Activated T-helper 17 cell treated with anti-CD3 and anti-CD28 coated beads, Interleukin-2, amount 50 U/mL, for 72 hours (primary cell): ENCODE data around the gene DTNB. TPM values are rescaled to one million over a fixed set of nuclear protein-coding genes. Genes with fewer than 3 reads are reported as not detected.

ENCODE experiments used
- ATAC-seq: fragments of 150-1000 bp; cut with Tn5 transposase; replicated peaks from 2 replicates; pipeline ENCODE4 v1.10.0; 2021; ENCODE audit warnings: mild to moderate bottlenecking, moderate library complexity
- H3K27ac Mint-ChIP-seq: one replicate; pipeline ENCODE4 v1.8.0; 2022; ENCODE audit warnings: mixed read lengths
- H3K27me3 Mint-ChIP-seq: one replicate; pipeline ENCODE4 v1.8.0; 2022; ENCODE audit warnings: mixed read lengths
- H3K36me3 Mint-ChIP-seq: one replicate; pipeline ENCODE4 v1.8.0; 2022; ENCODE audit warnings: low read depth, mild to moderate bottlenecking, mixed read lengths
- H3K4me1 Mint-ChIP-seq: one replicate; pipeline ENCODE4 v1.8.0; 2022; ENCODE audit warnings: mixed read lengths
- H3K4me3 Mint-ChIP-seq: one replicate; pipeline ENCODE4 v1.8.0; 2022; ENCODE audit warnings: mild to moderate bottlenecking, mixed read lengths
- H3K9me3 Mint-ChIP-seq: one replicate; pipeline ENCODE4 v1.8.0; 2022; ENCODE audit warnings: mixed read lengths
- total RNA-seq, 2 donors: library from RNA; stranded (reverse); gene quantifications; one replicate each; pipeline ENCODE4 v1.2.3, GENCODE V29; 2022

DTNB gene
- total RNA-seq, 2 donors from 2014 or later: 10.0 to 11.8 TPM

DNA sequence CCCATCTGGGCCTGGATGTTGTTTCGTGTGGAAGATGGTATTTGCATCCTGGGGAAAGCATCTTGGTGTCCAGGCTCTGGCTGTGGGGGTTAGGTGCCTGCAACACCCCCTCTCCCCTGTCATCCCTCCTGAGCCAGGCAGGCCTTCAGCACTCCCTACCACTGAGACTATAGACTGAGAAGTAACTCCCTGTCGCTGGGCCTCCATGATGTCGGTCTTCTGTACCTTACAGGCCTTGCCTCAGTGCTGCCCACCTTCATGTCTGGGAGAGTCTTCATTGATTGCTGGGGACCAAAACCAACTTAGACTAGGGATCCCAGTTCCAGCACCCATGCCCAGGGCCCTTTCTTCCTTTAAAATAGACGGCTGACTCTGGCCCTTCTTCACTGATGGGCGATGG lies 298.6 kb downstream of the DTNB start:
- Mint-ChIP-seq H3K27me3 (no peaks in the 10 kb centered on the region), H3K27ac (no peak overlapping the region), H3K9me3 (no peaks in the 10 kb centered on the region), H3K36me3 (no peaks in the 10 kb centered on the region), H3K4me1 (peaks cover 18% of the 10 kb centered on the region), H3K4me3 (no peak overlapping the region)
- ATAC-seq: no peak

DNA sequence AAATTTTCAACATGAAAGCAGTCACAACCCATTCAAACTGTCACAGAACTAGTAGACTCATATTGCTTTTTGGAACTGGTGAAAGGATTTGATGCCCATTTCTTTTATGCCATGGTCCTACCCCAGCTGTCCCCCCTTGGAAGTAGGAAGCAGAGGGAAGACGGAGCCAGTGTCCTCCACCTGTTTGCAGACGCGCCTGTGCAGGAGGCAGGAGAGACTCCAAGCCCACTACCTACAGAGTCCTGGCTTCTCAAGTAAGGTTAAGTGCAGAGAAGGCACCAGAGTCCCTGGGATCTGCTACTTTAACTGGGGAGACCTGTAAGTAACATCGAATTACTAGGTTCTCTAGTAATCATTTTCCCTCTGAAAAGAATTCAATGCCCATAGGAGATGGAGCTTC lies 299.0 kb downstream of the DTNB start:
- H3K27ac Mint-ChIP-seq: no peak overlapping the region
- H3K27me3 Mint-ChIP-seq: no peaks in the 10 kb centered on the region
- no peaks in the 10 kb centered on the region for H3K9me3 Mint-ChIP-seq
- no peaks in the 10 kb centered on the region for H3K36me3 Mint-ChIP-seq
- H3K4me1 Mint-ChIP-seq: peaks cover 14% of the 10 kb centered on the region
- ATAC-seq: no peak
- H3K4me3 Mint-ChIP-seq: no peak overlapping the region

DNA sequence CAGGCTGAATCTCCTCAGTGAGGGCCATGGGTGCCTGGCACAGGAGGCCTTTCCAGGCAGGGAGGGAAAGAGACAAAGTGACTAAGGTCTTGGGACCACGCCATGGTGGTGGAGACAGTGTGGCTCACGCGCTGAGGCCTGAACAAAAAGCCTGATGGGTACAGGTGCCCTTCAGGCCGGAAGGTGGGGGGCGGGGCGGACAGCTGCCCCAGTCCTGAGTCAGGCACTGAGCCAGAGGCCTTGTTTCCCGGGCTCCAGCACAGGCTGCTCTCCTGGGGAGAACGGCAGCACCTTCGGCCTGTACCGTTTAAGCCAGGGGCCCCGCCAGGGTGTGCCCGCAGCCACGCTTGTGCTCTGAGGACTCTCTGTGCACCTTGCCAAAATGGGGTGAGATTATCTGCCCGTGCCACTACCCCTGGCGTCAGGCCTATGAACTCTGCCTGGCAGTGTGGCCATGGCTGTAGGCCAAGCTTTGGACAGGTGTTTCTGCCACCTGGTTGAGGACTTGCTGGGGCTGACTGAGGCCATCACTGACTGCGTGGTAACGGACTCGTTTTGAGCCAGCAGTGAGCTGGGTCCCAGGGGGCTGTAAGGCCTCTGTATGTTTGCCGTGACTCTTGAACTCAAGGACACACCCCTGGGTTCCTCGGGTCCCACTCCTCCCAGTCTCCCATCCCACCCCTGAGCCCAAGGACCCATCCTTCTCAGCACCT lies 300.0 kb downstream of the DTNB start:
- Mint-ChIP-seq H3K9me3 (no peaks in the 10 kb centered on the region), H3K4me1 (peaks cover 9% of the 10 kb centered on the region), H3K27me3 (no peaks in the 10 kb centered on the region), H3K36me3 (no peaks in the 10 kb centered on the region), H3K4me3 (no peak overlapping the region), H3K27ac (no peak overlapping the region)
- ATAC-seq: no peak

DNA sequence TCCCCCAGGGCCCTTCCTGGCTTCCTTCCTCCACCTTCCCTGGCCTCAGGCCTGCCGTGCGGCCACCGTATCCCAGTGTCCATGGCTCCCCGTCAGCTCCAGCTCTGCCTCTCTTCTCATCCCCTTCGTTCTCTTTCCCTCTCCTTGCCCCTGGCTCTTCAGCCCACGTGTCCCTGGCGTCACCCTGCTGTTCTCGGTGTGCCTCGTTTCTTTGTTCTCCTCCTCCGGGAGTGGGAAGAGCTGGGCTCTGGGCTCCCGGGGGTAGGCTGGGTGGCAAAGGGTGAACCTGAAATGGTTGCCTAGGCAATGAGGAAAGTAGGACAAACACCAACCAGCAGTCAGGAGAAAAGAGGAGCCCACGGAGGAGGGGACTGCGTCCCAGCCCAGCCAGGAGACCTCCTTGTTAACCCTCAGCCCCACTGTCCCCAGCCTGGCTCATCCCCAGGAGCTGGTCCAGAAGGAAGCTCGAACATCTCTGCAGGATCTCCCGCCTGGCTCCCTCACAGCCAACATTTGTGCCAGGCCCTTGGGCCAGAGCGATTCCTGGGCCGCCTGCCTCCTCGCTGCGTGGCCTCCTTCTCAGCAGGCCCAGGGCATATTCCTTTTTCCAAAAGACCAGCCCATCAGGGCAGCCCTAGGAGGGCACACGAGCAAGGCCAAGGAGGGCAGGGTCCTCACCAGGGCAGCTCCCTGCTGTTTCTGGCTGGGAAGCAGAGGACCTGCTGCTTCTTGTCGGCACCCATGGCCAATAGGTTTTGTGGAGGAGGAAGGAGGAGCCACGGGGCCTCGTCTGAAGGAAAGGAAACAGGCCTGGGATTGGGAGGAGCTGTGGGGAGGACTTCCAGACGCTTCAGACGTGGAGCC lies 300.7 kb downstream of the DTNB start:
- Mint-ChIP-seq H3K27ac (no peak overlapping the region), H3K9me3 (no peaks in the 10 kb centered on the region), H3K4me1 (peaks cover 8% of the 10 kb centered on the region), H3K36me3 (no peaks in the 10 kb centered on the region), H3K4me3 (no peak overlapping the region), H3K27me3 (no peaks in the 10 kb centered on the region)
- no peak for ATAC-seq

DNA sequence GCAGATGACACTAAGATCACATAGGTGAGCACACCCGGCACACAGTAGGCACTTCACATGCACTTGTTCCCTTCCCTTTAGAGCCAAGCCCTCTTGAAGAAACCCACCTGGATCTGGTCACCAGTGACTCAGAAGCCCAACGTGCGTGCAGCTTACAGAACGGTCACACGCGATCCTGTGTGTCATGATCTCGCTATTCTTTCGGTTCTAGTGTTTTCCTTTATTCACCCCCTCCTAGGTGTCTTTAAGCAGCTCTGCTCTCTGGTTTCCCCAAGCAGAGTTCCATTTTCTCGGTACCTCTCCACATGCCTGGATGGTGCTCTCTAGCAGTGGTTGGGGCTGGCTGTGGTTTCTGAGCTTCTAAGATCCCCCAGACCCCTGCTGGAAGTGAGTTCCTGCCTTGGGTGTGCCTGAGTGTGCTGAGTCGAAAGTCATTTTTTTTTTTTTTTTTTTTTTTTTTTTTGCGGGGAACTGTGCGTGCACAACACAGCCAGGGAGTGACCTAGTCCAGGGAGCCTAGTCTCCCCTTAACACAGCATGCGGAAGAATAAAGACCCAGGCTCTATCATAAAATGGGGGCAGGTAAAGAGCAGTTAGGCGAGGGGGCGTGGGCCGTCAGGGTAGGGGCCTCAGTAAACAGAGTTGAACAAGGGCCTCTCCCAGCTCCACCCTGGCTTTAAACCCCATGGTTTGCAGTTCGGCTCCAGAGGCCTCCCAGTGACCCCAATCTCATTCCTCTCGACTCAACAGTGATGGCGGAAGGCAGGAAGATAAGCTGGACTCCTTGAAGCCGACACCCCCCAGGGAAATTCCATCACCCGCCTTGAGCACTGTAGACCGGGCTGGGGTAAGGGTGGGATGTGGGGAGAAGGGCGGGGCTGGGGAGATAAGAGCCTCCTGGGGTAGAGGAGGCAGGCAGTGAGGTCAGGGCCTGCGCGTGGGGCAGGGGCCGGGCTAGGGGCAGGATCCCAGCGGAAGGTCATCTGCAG lies 301.8 kb downstream of the DTNB start:
- H3K4me3 Mint-ChIP-seq: no peak overlapping the region
- no peaks in the 10 kb centered on the region for H3K36me3 Mint-ChIP-seq
- H3K4me1 Mint-ChIP-seq: no peaks in the 10 kb centered on the region
- no peaks in the 10 kb centered on the region for H3K27me3 Mint-ChIP-seq
- no peaks in the 10 kb centered on the region for H3K9me3 Mint-ChIP-seq
- ATAC-seq: no peak
- H3K27ac Mint-ChIP-seq: no peak overlapping the region

DNA sequence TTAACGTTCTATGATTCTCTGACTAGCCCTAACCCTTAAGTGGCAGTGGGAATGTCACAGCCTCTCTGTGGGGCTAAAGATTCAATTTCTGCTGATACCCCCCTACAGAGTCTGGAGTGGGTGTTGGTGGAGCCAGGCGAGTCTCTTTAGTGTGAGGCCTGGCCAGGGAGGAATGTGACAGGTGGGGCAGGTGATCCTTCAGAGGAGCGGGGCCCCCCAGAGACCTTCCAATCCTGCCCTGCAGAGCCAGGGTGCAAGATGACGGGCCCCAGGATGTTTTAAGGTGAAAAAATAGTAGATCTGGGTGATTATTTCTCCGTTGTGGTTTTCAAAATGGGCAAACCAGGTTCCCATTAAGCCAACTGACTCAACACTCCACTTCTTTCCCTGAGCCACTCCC lies 303.5 kb downstream of the DTNB start:
- H3K4me3 Mint-ChIP-seq: no peak overlapping the region
- ATAC-seq: no peak
- no peak overlapping the region for H3K27ac Mint-ChIP-seq
- H3K27me3 Mint-ChIP-seq: no peaks in the 10 kb centered on the region
- no peaks in the 10 kb centered on the region for H3K4me1 Mint-ChIP-seq
- no peaks in the 10 kb centered on the region for H3K36me3 Mint-ChIP-seq
- no peaks in the 10 kb centered on the region for H3K9me3 Mint-ChIP-seq

DNA sequence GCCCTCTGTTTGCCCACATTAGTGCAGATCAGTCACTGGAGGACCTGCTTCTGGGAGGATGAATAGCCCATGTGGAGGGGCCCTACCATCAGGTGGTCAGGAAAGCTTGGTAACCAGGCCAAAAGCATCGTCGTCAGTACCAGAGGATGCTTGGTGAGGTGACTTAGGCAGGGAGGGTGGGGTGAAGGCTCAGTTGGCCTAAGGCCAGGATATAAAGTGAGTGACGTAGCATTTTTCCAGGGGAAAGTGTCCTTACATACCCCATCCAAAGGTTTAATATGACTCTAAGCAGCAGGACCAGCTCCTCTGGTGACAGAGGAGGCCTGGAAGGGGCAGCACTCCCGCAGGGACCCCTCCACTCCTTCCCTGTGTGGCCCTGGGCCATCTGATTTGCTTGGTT lies 303.9 kb downstream of the DTNB start:
- Mint-ChIP-seq H3K4me3 (no peak overlapping the region), H3K27me3 (no peaks in the 10 kb centered on the region), H3K27ac (no peak overlapping the region), H3K4me1 (no peaks in the 10 kb centered on the region), H3K9me3 (no peaks in the 10 kb centered on the region), H3K36me3 (no peaks in the 10 kb centered on the region)
- no peak for ATAC-seq

DNA sequence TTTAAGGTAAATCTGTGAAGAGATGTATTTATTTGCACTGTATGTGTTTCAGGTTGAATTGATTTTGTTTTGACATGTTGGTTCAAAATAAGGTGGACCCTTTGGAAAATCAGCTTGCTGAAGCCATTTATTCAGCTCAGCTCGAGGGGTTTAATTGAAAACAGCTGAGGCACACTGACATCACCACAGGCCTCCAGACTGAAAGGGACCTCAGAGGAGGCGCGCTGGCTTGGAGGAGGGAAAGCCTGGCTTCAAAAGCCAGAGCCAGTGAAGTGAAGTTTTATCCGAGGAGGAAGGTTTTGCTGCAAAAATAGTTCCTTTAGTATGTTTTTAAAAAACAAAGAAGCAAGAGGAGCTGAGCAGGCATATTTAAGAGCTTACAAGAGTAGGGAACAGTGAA lies 304.7 kb downstream of the DTNB start:
- Mint-ChIP-seq H3K4me3 (no peak overlapping the region), H3K9me3 (no peaks in the 10 kb centered on the region), H3K4me1 (no peaks in the 10 kb centered on the region), H3K27me3 (no peaks in the 10 kb centered on the region), H3K27ac (no peak overlapping the region), H3K36me3 (no peaks in the 10 kb centered on the region)
- ATAC-seq: no peak

DNA sequence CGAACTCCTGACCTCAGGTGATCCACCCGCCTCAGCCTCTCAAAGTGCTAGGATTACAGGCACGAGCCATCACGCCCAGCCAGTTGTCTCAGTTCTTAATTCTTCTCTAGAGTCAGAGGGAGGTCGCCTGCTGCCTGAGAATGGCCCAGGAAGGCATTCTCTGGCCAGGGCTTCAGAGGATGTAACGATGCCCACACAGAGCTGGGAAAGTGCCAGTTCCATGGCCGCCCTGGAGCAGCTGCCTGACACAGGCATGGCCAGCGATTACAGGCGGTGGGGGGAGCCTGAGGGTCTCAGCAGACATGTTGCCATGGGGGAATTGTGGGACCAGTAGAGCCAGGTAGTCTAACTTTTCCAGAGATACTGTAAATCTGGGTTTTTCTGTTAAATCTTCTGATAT lies 306.1 kb downstream of the DTNB start:
- Mint-ChIP-seq H3K27me3 (no peaks in the 10 kb centered on the region), H3K9me3 (no peaks in the 10 kb centered on the region), H3K36me3 (no peaks in the 10 kb centered on the region), H3K4me1 (peaks cover 5% of the 10 kb centered on the region), H3K4me3 (no peak overlapping the region), H3K27ac (no peak overlapping the region)
- ATAC-seq: no peak

DNA sequence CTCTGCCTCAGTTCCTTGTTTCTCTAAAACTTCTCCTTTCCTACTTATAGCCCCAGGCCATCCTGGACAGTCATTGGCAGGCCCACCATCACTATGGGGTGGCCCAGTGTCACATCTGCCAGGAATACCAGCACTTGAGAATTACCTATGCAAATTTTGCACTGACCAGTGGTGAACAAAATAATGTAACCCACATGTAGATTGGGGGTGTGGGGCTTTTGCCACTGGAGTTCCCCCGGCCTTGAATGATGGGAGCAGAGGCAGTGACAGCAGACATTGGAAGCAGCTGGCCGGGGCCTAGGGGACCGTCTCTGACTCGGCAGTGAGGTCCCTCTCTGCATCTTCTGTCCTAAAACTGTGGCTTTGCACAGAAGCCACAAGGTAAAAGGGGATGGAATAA lies 306.7 kb downstream of the DTNB start:
- no peaks in the 10 kb centered on the region for H3K36me3 Mint-ChIP-seq
- H3K27ac Mint-ChIP-seq: no peak overlapping the region
- H3K4me1 Mint-ChIP-seq: peaks cover 5% of the 10 kb centered on the region
- H3K9me3 Mint-ChIP-seq: no peaks in the 10 kb centered on the region
- no peak overlapping the region for H3K4me3 Mint-ChIP-seq
- no peak for ATAC-seq
- no peaks in the 10 kb centered on the region for H3K27me3 Mint-ChIP-seq

DNA sequence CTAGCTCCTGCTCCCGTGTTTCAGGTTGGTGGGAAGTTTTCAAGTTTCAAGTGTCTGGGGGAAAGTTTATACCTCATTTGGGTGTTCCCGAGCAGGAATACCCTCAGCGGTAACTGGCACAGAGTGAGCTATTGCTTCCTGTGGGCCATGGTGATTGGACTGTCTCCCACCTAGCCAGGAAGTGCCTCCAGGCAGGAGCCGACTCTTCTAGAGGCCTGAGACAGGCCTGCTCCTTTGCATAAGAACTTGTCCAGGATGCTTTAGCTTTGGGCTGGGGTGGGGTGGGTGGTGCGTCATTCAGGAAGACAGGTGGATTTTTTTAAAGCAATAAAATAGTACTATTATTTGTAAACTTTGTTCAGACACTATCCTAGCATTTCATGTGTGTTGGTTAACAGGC lies 308.1 kb downstream of the DTNB start:
- Mint-ChIP-seq H3K4me3 (no peak overlapping the region), H3K27ac (no peak overlapping the region), H3K27me3 (no peaks in the 10 kb centered on the region), H3K9me3 (no peaks in the 10 kb centered on the region), H3K4me1 (peaks cover 5% of the 10 kb centered on the region), H3K36me3 (no peaks in the 10 kb centered on the region)
- no peak for ATAC-seq

DNA sequence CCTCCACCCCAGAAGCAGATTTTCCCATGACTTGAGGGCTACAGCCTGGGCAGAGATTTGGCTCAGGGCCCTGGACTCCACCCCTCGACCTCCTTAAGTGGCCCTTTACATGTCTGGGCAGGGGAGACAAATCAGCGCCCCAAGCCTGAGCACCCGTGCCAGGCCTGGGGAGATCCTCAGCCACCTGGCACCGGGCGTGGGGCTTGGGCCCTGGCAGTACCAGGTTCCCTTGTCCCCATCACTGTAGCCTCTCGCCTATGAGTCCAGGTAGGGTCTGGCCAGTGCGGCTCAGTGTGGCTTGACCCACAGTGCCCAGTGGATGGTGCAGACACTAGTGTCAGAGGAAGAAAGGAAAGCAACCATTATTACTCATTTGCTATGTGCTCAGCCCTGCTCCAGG lies 309.6 kb downstream of the DTNB start:
- Mint-ChIP-seq H3K27me3 (no peaks in the 10 kb centered on the region), H3K9me3 (no peaks in the 10 kb centered on the region), H3K36me3 (no peaks in the 10 kb centered on the region), H3K27ac (peak overlapping the region; percentile 3), H3K4me1 (peaks cover 5% of the 10 kb centered on the region), H3K4me3 (peak overlapping the region; percentile 91)
- no peak for ATAC-seq

DNA sequence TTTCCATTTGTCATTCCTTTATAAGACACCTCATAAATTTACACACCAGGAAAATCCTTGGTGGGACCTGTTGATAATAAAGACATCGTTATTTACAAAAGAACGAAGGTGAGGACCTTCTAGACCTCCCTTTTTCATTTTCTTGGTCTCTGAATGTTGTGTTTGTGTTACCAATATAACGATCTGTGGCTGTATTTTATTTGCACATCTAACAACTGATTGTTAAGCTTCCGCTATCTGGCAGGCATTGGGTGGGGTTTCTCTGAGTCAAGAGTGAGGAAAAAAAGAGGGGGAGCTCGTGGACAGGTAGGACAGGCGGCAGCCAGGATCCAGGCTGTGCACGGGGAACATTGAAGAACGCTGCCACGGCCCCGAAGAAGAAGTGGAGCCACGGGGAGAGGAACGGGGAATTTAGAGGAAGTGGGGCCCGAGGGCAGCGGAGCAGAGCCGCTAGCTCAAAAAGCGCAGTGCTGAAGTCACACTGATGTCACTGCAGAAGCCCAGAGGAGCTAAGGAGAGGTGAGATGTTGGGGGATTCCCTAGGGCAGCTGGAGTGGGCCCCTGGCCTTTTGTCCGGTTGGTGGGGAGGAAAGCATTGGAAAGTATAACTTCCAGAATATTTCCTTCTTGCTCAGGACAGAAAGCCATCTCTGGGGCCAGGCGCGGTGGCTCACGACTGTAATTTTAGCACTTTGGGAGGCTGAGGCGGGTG lies 310.8 kb downstream of the DTNB start:
- Mint-ChIP-seq H3K27ac (peak overlapping the region; percentile 94), H3K27me3 (no peaks in the 10 kb centered on the region), H3K4me3 (peak overlapping the region; percentile 91), H3K4me1 (peaks cover 5% of the 10 kb centered on the region), H3K36me3 (no peaks in the 10 kb centered on the region), H3K9me3 (no peaks in the 10 kb centered on the region)
- ATAC-seq: peak; percentile 72

DNA sequence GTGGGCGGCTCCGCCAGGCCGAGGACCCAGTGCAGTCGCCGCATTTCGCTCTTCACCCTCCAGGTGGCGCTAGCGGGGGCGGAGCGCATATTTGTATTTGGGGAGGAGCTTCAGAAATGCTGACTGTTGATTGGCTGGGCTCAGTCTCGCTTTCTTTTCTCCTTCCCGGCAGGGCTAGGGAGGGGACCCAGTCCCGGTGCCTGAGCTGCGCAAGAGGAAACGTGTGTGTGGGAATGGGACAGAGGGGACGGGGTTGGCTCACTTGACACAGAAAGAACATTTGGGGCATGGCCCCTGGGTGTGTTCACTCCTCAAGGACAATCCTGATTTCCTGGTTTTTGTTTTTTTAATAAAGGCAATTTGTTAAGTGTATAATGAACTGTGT lies 311.3 kb downstream of the DTNB start:
- Mint-ChIP-seq H3K27me3 (no peaks in the 10 kb centered on the region), H3K27ac (peak overlapping the region; percentile 94), H3K4me3 (peak overlapping the region; percentile 91), H3K9me3 (no peaks in the 10 kb centered on the region), H3K4me1 (peaks cover 5% of the 10 kb centered on the region), H3K36me3 (no peaks in the 10 kb centered on the region)
- ATAC-seq: peak; percentile 98
